Measurements from ENCODE around the gene DISP3.

Gene DISP3

DNA sequence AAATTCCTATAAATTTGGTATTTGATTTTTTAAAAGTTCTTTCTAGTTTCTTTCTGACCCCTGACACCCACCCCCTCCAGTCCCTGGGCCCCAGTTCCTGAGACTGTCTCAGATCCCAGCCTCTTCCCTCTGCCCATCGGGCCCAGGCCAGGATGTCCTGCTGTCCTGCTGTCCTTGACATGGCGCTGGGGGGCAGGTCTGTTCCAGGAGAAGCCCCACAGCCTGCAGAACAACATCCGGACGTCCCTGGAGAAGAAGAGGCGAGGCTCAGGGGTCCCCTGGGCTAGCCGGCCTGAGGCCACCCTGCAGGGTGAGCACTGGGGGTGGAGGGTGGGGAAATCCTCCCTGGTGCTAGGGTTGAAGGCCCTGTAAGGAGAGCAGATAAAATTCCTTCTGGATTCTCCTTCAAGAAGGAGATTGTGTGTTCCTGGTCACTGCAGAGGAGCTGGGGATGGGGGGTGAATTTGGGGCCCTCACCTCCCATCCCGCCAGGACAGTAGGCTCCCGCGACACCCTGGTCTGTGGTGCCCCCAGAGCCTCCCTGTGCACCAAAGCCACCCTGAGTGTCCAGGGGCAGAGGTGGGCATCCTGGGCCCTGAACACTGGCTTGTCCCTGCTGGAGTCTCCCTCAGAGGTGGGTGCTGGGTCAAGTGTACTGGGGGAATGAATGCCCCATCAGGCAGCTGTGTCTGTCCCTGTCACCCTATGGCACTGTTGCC, 45.0 kb downstream of the DISP3 start:
- intact Hi-C loops (cut with DNase I): no loop called here
- DNase-seq: peak in 3 of 10 donors; percentile 2 to 61 (median 61)

DNA sequence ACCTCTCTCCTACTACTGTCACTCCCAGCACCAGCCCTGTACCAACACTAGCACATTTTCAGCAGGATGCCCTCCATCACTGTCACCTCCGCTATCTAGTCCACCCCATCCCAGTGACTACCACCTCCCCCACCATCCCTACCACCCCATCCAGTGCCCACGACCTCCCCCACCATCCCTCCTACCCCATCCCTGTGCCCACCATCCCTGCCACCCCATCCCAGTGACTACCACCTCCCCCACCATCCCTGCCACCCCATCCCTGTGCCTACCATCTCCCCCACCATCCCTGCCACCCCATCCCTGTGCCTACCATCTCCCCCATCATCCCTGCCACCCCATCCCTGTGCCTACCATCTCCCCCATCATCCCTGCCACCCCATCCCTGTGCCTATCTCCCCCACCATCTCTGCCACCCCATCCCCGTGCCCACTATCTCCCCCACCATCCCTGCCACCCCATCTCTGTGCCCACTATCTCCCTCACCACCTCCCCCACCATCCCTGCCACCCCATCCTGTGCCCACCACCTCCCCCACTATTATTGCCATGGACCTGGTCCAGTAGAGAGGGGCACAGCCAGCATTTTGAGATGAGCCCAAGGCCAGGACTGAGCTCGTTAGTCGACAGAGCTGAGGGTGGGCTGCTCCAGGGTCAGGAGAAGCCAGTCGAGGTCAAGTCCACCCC, 45.7 kb downstream of the DISP3 start:
- DNase-seq: peak in 2 of 10 donors; percentile 37 to 47
- intact Hi-C loops (cut with DNase I): no loop called here

DNA sequence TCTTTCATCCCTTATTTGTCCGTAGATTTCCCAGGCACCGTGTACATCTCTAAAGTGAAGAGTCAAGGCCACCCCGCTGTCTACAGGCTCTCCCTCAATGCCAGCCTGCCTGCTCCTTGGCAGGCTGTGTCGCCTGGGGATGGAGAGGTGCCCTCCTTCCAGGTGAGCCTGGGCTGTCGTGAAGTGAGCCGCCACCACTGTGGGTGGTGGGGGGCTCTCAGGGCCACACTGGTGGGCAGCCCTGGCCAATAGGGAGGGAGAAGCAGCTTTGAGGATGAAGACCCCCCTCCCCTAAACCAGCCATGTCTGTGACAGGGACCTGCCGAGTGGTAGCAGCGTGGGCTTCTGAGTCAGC, 46.2 kb downstream of the DISP3 start:
- intact Hi-C loops (cut with DNase I): no loop called here
- DNase-seq: peak in 2 of 10 donors; percentile 9 to 48

DNA sequence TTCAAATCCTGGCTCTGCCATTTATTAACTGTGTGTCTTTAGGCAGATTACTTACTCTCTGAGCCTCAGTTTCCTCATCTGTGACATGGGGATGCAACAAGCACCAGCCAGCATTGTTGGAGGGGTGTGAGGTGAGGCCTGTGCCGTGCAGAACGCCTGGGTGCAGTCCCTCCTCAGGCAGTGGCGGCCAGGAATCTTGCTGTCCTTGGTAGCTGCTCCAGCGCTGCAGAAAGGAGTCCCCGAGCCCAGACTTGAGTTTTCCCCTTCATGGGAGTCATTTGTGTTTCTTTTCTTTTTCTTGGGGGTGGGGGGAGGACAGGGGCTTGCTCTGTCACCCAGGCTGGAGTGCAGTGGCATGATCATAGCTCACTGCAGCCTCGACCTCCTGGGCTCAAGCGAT, 46.6 kb downstream of the DISP3 start:
- DNase-seq: peak in 3 of 10 donors; percentile 5 to 61 (median 54)
- intact Hi-C loops (cut with DNase I): no loop called here

DNA sequence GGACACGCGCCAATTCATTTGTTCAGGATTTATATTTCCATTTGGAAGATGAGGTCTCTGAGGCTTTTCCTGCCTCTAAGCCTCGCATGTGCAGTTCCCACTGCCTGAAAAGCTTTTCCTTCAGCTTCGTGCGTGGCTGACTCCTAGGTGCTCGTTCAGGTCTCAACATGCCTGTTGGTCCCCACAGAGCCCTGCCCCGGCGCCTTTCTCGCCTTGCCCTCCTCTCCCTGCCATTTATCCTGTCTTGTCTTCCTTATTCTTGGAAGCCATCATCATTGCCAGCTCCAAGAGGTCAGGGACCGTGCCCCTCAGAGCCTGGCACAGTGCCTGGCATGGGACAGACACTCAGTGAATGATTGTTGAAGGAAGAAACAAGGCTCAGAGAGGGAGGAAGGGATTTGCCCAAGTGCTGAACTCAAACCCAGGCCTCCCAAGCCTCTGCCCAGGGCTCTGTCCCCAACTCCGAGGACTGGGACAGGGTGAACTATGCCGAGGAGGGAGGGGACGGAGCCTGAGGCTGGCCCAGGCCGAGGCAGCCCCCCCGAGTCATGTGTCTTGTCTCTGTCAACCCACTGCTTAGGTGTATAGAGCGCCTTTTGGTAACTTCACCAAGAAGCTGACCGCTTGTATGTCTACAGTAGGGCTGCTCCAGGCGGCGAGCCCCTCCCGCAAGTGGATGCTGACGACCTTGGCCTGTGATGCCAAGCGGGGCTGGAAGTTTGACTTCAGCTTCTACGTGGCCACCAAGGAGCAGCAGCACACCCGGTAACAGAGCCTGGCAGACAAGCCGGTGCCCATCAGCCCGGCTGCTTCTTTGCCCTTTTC, 47.3 kb downstream of the DISP3 start:
- intact Hi-C loops (cut with DNase I): no loop called here
- peak in 3 of 10 donors; percentile 4 to 70 (median 63) for DNase-seq

DNA sequence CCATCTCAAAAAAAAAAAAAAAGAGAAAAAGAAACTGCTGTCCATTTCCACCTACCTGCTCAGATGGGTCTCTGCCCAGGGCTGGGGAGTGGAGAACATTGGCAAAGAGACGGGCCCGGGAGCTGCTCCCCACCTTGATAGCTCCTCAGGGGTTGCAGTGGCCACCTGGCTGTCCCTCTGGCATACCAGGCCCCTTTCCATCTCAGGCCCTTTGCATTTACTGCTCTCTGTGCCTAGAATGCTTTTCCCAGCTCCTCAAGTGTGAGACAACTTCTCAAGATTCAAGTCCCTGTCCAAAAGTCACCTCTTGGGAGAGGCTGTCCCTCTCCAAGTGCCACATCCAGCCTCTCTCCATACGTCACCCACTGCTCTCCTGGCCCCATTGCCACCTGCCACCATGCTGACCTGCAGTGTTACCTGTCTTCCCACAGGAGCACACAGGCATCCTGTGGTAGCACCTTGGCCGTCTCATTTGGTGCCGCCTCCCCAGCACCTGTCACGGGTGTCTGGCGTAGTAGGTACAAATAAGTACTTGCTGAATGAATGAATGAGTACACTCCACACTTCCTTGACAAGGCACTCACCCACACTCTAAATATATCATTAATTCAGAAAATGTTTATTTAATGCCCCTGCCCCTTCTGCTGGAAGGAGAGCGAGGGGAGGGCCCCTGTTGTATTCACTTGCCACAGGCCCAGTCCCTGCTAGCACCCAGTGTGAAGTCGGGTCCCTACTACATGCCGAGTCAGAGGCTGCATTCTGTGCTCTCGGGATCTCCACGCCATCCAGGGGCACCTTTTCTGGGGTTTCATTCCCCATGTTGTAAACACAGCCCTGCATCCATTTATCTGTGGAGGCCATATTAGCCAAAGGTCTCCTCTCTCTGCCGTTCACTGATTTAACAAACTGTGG, 48.8 kb downstream of the DISP3 start:
- DNase-seq: peak in 2 of 10 donors; percentile 46 to 77
- intact Hi-C loops (cut with DNase I): no loop called here

DNA sequence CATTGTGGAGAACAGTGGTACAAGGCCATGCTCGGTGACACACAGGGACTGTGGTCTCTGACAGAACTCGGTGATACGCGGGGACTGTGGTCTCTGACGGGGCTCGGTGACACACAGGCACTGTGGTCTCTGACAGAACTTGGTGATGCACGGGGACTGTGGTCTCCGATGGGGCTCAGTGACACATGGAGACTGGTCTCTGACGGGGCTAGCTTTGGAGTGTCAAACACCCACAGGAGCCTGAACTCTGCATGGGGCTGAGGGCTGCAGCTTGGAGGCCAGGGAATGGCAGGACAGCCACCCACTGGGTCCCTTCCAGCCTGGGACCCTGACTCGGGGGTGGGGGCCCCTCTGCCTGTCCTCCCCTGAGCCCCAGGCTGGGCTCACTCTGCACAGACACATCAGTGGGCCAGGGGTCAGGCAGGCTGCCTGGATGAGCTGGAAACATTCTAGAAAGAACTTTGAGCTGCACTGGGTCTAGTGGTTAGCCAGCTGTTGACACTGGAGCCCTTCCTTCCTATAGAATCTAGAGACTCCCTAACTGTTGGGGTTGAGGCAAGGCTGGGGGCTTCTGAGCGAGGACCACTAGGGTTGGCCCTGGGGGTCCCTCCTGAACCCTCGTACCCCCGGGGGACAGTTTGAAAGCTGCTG, 49.8 kb downstream of the DISP3 start:
- peak in 1 of 10 donors; percentile 66 for DNase-seq

DNA sequence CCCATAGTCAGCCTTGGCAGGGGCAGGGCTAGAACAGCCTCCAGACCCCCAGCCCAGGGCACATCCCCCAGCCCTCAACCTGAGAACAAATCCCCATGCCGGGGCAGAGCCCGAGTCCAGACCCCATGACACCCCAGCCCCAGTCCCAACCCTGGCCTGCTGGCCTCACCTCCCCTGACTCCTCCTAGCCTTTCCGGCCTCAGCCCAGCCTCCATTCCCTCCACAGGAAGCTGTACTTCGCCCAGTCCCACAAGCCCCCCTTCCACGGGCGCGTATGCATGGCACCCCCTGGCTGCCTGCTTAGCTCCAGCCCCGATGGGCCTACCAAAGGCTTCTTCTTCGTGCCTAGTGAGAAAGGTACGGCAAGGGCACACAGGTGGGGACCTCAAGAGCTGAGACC, 50.4 kb downstream of the DISP3 start:
- intact Hi-C loops (cut with DNase I): no loop called here
- DNase-seq: peak in 2 of 10 donors; percentile 69 to 79

More for the DNA sequence above, 49.8 kb downstream of the DISP3 start:
- intact Hi-C loops (cut with DNase I): no loop called here

DNA sequence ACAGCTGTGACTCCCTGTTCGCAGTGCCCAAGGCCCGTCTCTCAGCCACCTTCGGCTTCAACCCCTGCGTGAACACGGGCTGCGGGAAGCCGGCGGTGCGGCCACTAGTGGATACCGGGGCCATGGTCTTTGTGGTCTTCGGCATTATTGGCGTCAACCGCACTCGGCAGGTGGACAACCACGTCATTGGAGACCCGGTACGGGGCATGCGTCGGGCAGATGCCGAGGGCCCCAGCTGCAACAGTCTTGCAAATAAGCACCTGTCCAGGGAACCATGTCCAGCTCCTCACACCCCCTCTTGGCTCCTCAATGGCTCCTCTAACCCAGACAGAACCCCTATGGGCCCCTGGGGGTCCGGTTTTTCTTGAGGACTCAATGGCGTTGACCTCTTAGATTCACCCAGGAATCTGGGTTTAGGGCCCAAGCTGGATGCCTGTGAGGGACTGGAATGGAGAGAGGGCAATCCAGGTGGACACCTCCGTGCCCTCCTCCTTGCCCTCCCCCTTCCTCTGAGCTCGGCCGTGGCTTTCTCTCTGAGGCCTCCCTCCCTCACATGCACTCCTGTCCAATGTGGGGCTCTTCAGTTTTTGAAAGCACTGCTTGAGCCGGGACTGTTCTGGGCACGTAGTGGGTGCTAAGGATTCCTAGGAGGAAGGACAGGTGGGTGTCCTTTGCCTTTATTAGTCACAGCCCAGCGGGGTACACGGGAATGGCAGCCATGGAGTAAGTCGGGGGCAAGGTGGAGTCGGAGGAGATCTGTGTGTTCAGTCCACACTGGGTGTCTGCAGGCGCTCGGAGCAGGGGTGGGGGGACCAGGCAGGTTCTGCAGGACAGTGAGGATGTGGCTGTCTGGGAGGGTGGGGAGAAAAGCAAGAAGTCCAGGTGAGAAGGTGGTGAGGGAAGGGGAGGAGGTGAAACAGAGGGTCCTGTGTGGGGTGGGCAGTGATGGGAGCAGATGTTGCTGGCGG, 51.1 kb downstream of the DISP3 start:
- peak in 3 of 10 donors; percentile 59 to 80 (median 67) for DNase-seq
- intact Hi-C loops (cut with DNase I): no loop called here

DNA sequence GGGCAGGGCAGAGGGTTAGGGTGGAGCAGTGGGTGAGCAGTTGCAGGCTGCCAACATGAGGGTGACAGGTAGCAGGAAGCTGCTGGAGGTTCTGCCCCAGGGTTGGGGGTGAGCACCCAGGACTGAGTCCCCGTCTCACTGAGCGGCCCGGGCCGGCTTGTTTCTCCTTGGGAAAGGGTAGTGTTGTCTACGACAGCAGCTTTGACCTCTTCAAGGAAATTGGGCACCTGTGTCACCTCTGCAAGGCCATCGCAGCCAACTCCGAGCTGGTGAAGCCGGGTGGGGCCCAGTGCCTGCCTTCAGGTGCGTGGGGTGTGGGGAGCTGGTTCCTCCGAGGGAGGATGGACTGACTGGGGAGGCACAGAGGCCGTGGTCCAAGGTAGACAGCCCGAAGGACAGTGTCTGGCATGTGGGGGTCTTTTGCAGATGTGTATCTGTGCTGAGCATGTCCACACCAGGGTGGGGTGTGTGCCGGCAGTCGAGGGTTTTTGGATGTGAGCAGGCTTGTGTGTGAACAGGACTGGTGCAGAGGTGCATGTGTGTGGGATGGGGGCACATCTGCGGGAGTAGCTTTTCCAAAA, 51.9 kb downstream of the DISP3 start:
- intact Hi-C loops (cut with DNase I): no loop called here
- DNase-seq: peak in 3 of 10 donors; percentile 49 to 67 (median 63)

DNA sequence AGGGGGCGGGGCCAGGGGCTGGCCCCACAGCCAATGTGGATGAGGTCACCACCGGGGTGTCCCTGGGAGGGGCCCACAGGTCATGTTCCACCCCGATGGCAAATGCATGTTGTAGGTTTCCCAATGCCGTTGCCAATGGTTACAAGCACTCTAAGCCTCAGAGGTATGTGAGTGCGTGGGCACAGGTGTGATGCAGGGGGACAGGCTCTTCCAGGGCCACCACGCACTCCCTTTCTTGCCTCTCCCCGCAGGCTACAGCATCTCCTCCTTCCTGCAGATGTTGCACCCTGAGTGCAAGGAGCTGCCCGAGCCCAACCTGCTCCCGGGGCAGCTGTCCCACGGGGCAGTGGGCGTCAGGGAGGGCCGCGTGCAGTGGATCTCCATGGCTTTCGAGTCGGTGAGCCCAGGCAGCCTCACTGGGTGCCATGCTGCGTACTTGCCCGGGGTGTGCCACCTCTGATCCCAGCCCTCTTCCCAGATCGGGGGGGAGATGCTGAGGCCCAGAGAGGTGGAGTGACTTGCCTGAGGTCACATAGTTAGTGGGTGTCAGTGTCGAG, 52.4 kb downstream of the DISP3 start:
- intact Hi-C loops (cut with DNase I): no loop called here
- DNase-seq: peak in 3 of 10 donors; percentile 68 to 84 (median 82)

DNA sequence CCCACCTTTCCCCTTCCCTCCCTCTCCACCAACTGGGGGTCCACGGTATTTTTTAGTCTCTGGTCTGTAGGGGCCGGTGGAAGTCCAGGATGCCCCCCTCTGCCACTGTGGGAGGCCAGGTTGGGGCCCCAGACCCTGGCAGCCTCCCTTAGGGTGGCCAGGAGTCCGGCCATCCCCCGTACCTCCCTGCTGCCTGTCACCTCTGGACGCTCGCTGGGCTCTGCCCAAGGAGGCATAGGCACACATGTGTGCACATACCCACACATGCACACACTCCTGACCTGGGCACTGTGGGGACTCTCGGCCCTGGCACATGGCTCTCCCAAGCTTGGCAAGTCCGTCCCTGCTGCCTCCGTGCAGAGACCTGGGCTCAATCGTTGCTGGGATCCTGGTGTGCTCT, 53.0 kb downstream of the DISP3 start:
- intact Hi-C loops (cut with DNase I): no loop called here
- DNase-seq: peak in 3 of 10 donors; percentile 52 to 73 (median 55)

DNA sequence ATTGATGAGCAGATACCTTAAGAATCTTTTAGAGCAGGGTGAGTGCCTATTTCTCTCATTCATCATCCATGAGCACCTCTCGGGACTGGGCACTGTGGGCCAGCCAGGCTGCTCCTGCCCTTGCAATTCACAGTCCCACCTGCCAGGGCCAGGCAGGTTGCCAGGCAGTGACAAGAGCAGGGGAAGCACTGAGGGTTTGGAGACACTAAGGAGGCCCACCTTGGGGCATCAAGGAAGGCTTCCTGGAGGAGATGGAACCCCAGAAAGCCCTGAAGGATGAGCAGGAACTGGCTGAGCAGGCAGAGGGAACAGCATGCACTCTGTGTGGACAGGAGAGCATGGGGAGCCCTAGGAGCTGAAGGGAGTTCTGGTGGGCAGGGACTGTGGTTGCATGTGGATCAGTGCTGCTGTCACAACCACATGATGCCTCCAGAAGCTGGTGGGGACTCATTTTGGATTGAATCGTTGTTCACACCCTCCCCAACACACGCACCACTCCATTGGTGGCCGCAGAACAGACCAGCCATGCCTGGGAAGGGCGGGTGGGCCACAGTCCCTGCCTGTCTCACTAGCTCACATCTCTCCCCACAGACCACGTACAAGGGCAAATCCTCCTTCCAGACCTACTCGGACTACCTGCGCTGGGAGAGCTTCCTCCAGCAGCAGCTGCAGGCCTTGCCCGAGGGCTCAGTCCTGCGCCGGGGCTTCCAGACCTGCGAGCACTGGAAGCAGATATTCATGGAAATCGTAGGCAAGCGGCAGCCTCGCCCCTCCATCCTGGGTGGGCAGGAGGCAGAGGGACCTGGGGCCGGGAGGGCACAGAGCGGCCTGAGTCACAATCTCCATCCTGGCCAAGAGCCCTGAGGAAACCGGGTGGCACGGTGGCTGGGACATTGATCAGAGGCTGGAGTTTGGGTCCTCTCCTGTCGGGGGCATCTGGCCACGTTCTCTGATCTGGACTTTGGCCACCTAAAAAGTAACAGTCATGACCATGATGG, 55.1 kb downstream of the DISP3 start:
- intact Hi-C loops (cut with DNase I): no loop called here
- peak in 3 of 10 donors; percentile 60 to 74 (median 73) for DNase-seq

DNA sequence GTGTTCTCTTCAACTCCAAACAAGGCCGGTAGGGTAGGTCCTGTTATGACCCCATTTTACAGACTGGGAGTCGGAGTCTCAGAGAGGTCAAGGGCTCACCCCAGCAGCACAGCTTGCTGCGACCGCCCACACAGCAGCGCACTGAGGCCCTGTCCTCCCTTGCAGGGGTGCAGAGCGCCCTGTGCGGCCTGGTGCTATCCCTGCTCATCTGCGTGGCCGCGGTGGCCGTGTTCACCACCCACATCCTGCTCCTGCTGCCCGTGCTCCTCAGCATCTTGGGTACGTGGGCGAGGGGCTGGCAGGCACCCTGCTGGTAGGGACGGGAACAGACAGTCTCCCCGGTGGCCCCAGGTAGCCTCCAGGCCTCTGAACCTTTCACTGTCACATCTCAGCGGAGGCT, 55.9 kb downstream of the DISP3 start:
- DNase-seq: peak in 3 of 10 donors; percentile 74 to 90 (median 85)
- intact Hi-C loops (cut with DNase I): no loop called here

DNA sequence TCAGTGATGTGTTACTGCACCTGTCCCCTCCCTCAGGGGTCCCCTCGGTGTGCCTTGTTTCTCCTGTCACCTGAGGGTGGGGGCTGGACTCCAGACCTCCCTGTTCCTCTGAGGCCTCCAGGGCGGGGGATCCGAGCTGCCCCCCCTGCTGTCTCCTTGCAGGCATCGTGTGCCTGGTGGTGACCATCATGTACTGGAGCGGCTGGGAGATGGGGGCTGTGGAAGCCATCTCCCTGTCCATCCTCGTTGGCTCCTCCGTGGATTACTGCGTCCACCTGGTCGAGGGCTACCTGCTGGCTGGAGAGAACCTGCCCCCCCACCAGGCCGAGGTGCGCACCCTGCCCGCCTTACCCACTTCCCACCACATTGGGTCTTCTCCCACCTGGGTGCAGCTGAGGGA, 56.4 kb downstream of the DISP3 start:
- peak in 2 of 10 donors; percentile 33 to 73 for DNase-seq
- intact Hi-C loops (cut with DNase I): no loop called here
